Measurements from ENCODE around the gene ZNF652.

Gene ZNF652

GRCh38 chr17:49359990-49360795 is 1.9 kb downstream of the ZNF652 start:
- peak in 2 of 58 donors; percentile 13 to 14 for DNase-seq

- peak in 3 of 58 donors; percentile 2 to 28 (median 19) for DNase-seq
Observed at GRCh38 chr17:49358641-49359247, 3.3 kb downstream of the ZNF652 start.

- no peak for DNase-seq
Observed at GRCh38 chr17:49357516-49357915, 4.5 kb downstream of the ZNF652 start.

- no peak for DNase-seq
Observed at GRCh38 chr17:49356320-49356719, 5.7 kb downstream of the ZNF652 start.

- no peak for DNase-seq
Observed at GRCh38 chr17:49353607-49354006, 8.4 kb downstream of the ZNF652 start.

- DNase-seq = no peak
Observed at GRCh38 chr17:49352587-49353154, 9.4 kb downstream of the ZNF652 start.

GRCh38 chr17:49351572-49352140 is 10.4 kb downstream of the ZNF652 start:
- DNase-seq = no peak

GRCh38 chr17:49349541-49349940 is 12.5 kb downstream of the ZNF652 start:
- no peak for DNase-seq

GRCh38 chr17:49344914-49345313 is 17.1 kb downstream of the ZNF652 start:
- no peak for DNase-seq

- no peak for DNase-seq
Observed at GRCh38 chr17:49343273-49343672, 18.8 kb downstream of the ZNF652 start.

- DNase-seq = no peak
Observed at GRCh38 chr17:49342575-49342936, 19.5 kb downstream of the ZNF652 start.

- no peak for DNase-seq
Observed at GRCh38 chr17:49341356-49341755, 20.7 kb downstream of the ZNF652 start.

- DNase-seq = no peak
Observed at GRCh38 chr17:49339354-49339753, 22.7 kb downstream of the ZNF652 start.

- DNase-seq = no peak
Observed at GRCh38 chr17:49338883-49339282, 23.2 kb downstream of the ZNF652 start.

GRCh38 chr17:49337884-49338283 is 24.2 kb downstream of the ZNF652 start:
- no peak for DNase-seq

GRCh38 chr17:49334744-49335512 is 27.1 kb downstream of the ZNF652 start:
- DNase-seq = no peak

- no peak for DNase-seq
Observed at GRCh38 chr17:49333804-49334203, 28.2 kb downstream of the ZNF652 start.

GRCh38 chr17:49327835-49328784 is 33.9 kb downstream of the ZNF652 start:
- DNase-seq = no peak

GRCh38 chr17:49325980-49326379 is 36.1 kb downstream of the ZNF652 start:
- DNase-seq = no peak

GRCh38 chr17:49318435-49318965 is 43.5 kb downstream of the ZNF652 start:
- no peak for DNase-seq
